Spleen (tissue), 11 donors: ENCODE results near the gene KRTAP12-1. TPM values are rescaled to one million over a fixed set of nuclear protein-coding genes. Genes with fewer than 3 reads are reported as not detected.

Experiments used
- DNase-seq: peaks from one replicate; pipeline ENCODE4 v3.0.0-alpha.2; 2020
- H3K27ac ChIP-seq, 8 donors: fragments of 200-600 bp; sonication (generic) in 7 of 8; 1 replicate in 4 of 8; 2 replicates in 4 of 8; pipeline versions ENCODE4 v1.5.0 to v1.8.0; 2016 to 2021; ENCODE audit warnings: inconsistent platforms in 4 of 8, mild to moderate bottlenecking in 4 of 8, moderate library complexity in 1 of 8
- H3K27me3 ChIP-seq, 7 donors: fragments of 200-600 bp; sonication (generic) in 6 of 7; replicated peaks in 1 of 7; 1 replicate in 4 of 7; 2 replicates in 3 of 7; pipeline versions ENCODE4 v1.5.0 to v1.8.0; 2016 to 2021; ENCODE audit warnings: inconsistent platforms in 3 of 7, mild to moderate bottlenecking in 1 of 7
- H3K36me3 ChIP-seq, 6 donors: fragments of 200-600 bp; sonication (generic) in 5 of 6; 1 replicate in 4 of 6; 2 replicates in 2 of 6; pipeline versions ENCODE4 v1.5.0 to v1.8.0; 2016 to 2021; ENCODE audit warnings: inconsistent platforms in 2 of 6
- H3K4me1 ChIP-seq, 6 donors: fragments of 200-600 bp; sonication (generic) in 5 of 6; 1 replicate in 3 of 6; 2 replicates in 3 of 6; pipeline versions ENCODE4 v1.5.0 to v1.8.0; 2016 to 2021; ENCODE audit warnings: inconsistent platforms in 3 of 6
- H3K4me3 ChIP-seq, 8 donors: fragments of 200-600 bp; sonication (generic) in 7 of 8; 1 replicate in 4 of 8; 2 replicates in 4 of 8; pipeline versions ENCODE4 v1.5.0 to v1.8.0; 2016 to 2021; ENCODE audit warnings: inconsistent platforms in 4 of 8, mild to moderate bottlenecking in 4 of 8, moderate library complexity in 2 of 8
- H3K9me3 ChIP-seq, 8 donors: fragments of 200-600 bp; sonication (generic) in 7 of 8; 1 replicate in 4 of 8; 2 replicates in 4 of 8; pipeline versions ENCODE4 v1.5.0 to v1.8.0; 2016 to 2021; ENCODE audit warnings: inconsistent platforms in 4 of 8
- POLR2A ChIP-seq, 3 donors: fragments of 450-650 bp; IDR thresholded peaks; one replicate each; pipeline ENCODE4 v1.5.1; 2017; ENCODE audit warnings: antibody characterized with exemption in 3 of 3, mild to moderate bottlenecking in 1 of 3
- POLR2AphosphoS5 ChIP-seq, 3 donors: sonication (generic); formaldehyde crosslinking; IDR thresholded peaks; one replicate each; pipeline ENCODE4 v1.5.1; 2017; ENCODE audit warnings: antibody characterized with exemption in 3 of 3
- WGBS, 5 donors: extraction: QIAGEN DNeasy Blood & Tissue Kit in 3 of 5; methylation state at CpG; one replicate each; pipeline versions ENCODE4 v1.1.5 to v1.1.7; 2013 to 2018; 5-methylcytosine and 5-hydroxymethylcytosine counted together
- intact Hi-C: fragments of 100-400 bp; cut with DNase I; formaldehyde crosslinking; loops from one replicate; pipeline ENCODE4 v1.15.0; 2023; ENCODE audit warnings: low total_unique reads
- polyA plus RNA-seq, 3 donors: library from polyadenylated mRNA; stranded (reverse); fragments of 200-250 nt; gene quantifications; one replicate each; pipeline ENCODE4 v1.2.1, GENCODE V29; 2013
- total RNA-seq, 7 donors: library from RNA; depleted of rRNA in 3 of 7; stranded (reverse); fragments of >200 nt in 3 of 7; fragmentation: NEBNext Ultra II Directional in 4 of 7; extraction: Animal tissue kit (Norgen Biotek cat#: 25700) in 4 of 7; gene quantifications; one replicate each; pipeline versions ENCODE4 v1.1.0 to v1.2.1, GENCODE V29; 2016 to 2021
- TF ChIP-seq, protein P1 (sequence below), 11 experiments: fragments of 200-600 bp in 7 of 11; fragments of 450-650 bp in 4 of 11; sonication (generic) in 4 of 11; IDR thresholded peaks in 8 of 11; conservative IDR thresholded peaks in 3 of 11; 1 replicate in 7 of 11; 2 replicates in 4 of 11; pipeline versions ENCODE4 v1.4.0 to v1.8.0; 2016 to 2021; ENCODE audit warnings: antibody characterized with exemption in 11 of 11, inconsistent platforms in 4 of 11, mild to moderate bottlenecking in 1 of 11
- donor health status: healthy with polysubstance abuse.
- donor health status: DM: no; HTN: no; CAD: no; lungs with moderate emphysema.
- donor health status: DM: no; HTN: no; CAD: no.
- donor health status: Bipolar disorder and iron deficiency.
- donor health status: healthy.
- donor health status: DM: no; HTN: no; CAD: no.
- donor health status: DM: yes; HTN: yes; CAD: no.

KRTAP12-1 gene
- total and polyA plus RNA-seq, 10 donors = not detected

DNA sequence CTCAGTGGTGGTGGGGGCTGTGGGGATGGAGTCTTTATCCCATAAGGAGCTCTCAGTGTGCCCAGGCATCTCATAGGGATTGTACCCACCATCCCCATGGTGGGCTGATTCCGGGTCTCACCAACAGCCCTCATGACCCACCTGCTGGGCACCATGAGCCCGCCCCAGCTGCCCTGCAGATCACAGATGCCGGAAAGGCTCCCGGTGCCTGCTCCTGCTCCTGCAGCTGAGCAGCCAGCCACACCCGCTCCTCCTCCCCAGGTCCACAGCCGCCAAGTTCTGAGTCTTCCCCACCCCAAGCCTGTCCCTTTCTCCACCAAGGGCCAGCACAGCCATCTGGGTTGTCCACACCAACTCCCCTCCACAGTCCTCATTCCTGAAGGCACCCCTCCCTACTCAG, 44.9 kb upstream of the KRTAP12-1 start:
- no peak overlapping the region for H3K27ac ChIP-seq
- H3K27me3 ChIP-seq = peaks cover 3 to 81% (median 50%) of the 10 kb centered on the region in 7 donors
- intact Hi-C loops = no loop called here
- peaks cover 5 to 18% (median 9%) of the 10 kb centered on the region in 6 donors for H3K4me1 ChIP-seq
- 67 to 90% (median 84%) methylated on average over 5 to 6 of the region's 6 CpGs for WGBS, 5 donors
- DNase-seq = peak; percentile 51
- H3K36me3 ChIP-seq = no peaks in the 10 kb centered on the region
- H3K9me3 ChIP-seq = no peaks in the 10 kb centered on the region
- H3K4me3 ChIP-seq = no peak overlapping the region
- TF ChIP-seq, protein P1, sequence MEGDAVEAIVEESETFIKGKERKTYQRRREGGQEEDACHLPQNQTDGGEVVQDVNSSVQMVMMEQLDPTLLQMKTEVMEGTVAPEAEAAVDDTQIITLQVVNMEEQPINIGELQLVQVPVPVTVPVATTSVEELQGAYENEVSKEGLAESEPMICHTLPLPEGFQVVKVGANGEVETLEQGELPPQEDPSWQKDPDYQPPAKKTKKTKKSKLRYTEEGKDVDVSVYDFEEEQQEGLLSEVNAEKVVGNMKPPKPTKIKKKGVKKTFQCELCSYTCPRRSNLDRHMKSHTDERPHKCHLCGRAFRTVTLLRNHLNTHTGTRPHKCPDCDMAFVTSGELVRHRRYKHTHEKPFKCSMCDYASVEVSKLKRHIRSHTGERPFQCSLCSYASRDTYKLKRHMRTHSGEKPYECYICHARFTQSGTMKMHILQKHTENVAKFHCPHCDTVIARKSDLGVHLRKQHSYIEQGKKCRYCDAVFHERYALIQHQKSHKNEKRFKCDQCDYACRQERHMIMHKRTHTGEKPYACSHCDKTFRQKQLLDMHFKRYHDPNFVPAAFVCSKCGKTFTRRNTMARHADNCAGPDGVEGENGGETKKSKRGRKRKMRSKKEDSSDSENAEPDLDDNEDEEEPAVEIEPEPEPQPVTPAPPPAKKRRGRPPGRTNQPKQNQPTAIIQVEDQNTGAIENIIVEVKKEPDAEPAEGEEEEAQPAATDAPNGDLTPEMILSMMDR (IDR thresholded peaks at IDR 0.05 in 8 of 11, conservative IDR thresholded peaks at IDR 0.05 in 3 of 11) = no peak
- TF ChIP-seq POLR2AphosphoS5 (IDR thresholded peaks at IDR 0.05) (no peak), POLR2A (IDR thresholded peaks at IDR 0.05) (no peak)

DNA sequence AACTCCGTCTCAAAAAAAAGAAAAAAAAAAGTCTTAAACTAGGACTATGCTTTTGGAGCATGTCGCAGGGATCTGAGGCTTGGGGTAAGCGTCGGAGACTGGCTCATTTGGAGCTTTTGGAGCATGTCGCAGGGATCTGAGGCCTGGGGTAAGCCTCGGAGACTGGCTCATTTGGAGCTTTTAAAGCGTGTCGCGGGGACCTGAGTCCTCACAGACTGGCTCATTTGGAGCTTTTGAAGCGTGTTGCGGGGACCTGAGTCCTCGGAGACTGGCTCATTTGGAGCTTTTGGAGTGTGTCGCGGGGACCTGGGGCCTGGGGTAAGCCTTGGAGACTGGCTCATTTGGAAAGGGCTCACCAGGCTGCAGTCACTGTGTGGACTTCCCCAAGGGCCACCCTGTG, 43.0 kb upstream of the KRTAP12-1 start:
- no peak for DNase-seq
- H3K9me3 ChIP-seq = no peaks in the 10 kb centered on the region
- H3K36me3 ChIP-seq = no peaks in the 10 kb centered on the region
- peaks cover 3 to 90% (median 51%) of the 10 kb centered on the region in 7 donors for H3K27me3 ChIP-seq
- H3K4me3 ChIP-seq = no peak overlapping the region
- no peak overlapping the region for H3K27ac ChIP-seq
- intact Hi-C loops = no loop called here
- peaks cover 5 to 18% (median 9%) of the 10 kb centered on the region in 6 donors for H3K4me1 ChIP-seq
- TF ChIP-seq POLR2AphosphoS5 (IDR thresholded peaks at IDR 0.05) = no peak
- TF ChIP-seq, protein P1 (IDR thresholded peaks at IDR 0.05 in 8 of 11, conservative IDR thresholded peaks at IDR 0.05 in 3 of 11) = no peak
- no peak for TF ChIP-seq POLR2A (IDR thresholded peaks at IDR 0.05)
- 88 to 95% (median 91%) methylated on average over 14 of the region's 14 CpGs for WGBS, 5 donors

DNA sequence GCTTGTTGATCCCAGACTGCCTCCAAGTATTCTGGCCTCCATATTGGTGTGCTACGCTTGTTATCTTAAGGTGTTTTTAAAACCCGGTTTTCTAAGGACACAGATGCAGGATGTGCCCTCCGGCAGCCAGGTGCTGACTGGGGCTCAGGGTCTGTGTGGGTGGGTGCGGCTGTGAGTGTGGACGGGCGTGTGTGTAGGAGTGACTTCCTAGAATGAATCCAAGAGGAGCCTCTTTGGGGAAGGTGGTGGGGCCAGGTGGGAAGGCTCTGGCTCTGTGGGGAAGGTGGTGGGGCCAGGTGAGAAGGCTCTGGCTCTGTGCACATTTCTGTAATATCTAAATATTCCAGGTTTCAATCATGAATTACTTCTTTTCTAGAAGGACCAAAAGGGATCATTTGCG, 42.2 kb upstream of the KRTAP12-1 start:
- TF ChIP-seq POLR2A (IDR thresholded peaks at IDR 0.05) (no peak), POLR2AphosphoS5 (IDR thresholded peaks at IDR 0.05) (no peak)
- TF ChIP-seq, protein P1 (IDR thresholded peaks at IDR 0.05 in 8 of 11, conservative IDR thresholded peaks at IDR 0.05 in 3 of 11) = no peak
- Histone ChIP-seq H3K27me3 (peaks cover 3 to 89% (median 51%) of the 10 kb centered on the region in 7 donors), H3K27ac (no peak overlapping the region), H3K4me3 (peak overlapping the region in 1 of 8 donors; percentile 27), H3K9me3 (no peaks in the 10 kb centered on the region), H3K36me3 (no peaks in the 10 kb centered on the region), H3K4me1 (peaks cover 5 to 18% (median 9%) of the 10 kb centered on the region in 6 donors)
- WGBS, 5 donors = 82 to 91% (median 85%) methylated on average over 7 of the region's 7 CpGs
- DNase-seq = no peak
- intact Hi-C loops = no loop called here

DNA sequence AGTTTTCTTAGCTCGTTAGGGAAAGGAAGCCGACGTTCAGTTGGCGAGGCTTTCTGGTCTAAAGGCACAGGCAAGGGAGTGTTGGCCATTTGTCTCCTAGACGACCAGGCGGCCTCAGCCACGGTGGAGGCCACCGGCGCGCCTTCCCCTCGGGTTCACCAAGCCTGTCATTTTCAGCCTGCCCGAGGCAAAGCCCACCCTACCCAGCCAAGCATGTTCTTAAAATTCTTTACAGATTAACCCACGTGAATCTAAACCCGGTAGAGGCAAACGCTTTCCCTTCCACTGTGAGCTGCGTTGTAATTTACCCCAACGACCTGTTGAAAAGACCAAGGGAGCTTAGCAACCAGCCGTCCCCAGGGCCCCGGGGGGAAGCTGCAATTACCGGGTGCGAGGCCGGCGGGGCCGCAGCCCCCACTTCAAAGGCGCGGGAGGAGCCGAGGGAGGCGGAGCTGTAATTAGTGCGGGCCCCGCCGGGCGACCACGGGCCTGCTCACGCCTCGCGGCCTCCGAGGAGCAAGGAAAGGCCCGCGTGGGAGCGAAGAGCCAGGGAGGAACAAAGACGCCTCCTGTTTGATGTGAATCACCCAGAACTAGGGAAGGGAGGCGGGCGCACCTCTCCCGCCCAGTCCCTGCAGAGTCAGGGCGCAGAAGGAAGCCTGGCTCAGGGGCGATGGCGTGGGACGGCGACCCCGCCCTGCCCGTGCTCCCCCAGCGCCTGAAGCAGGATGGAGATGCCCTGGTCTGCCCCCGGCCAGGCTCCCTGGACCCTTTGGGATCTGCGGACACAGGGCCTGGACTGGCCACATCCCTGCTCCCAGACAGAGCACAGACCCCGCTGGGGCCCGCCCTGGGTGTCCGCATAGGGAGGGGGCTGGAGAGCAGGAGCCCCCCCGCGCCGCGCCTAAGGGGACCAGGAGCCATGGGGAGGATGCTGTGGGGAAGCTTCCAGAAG, 41.5 kb upstream of the KRTAP12-1 start:
- 16 to 30% (median 18%) methylated on average over 24 to 61 of the region's 61 CpGs for WGBS, 5 donors

More for the DNA sequence above, 41.5 kb upstream of the KRTAP12-1 start:
- Histone ChIP-seq H3K4me3 (peak overlapping the region in 2 of 8 donors; percentile 13 to 27), H3K9me3 (no peaks in the 10 kb centered on the region), H3K36me3 (no peaks in the 10 kb centered on the region), H3K4me1 (peaks cover 5 to 18% (median 9%) of the 10 kb centered on the region in 6 donors), H3K27ac (no peak overlapping the region), H3K27me3 (peaks cover 3 to 88% (median 51%) of the 10 kb centered on the region in 7 donors)
- intact Hi-C loops = no loop called here
- no peak for DNase-seq
- TF ChIP-seq POLR2AphosphoS5 (IDR thresholded peaks at IDR 0.05) (no peak), POLR2A (IDR thresholded peaks at IDR 0.05) (no peak)
- TF ChIP-seq, protein P1 (IDR thresholded peaks at IDR 0.05 in 8 of 11, conservative IDR thresholded peaks at IDR 0.05 in 3 of 11) = no peak
